SK-N-MC (cell line): ENCODE data around the gene LINC01488.

Source experiments
- DNase-seq: peaks from one replicate; pipeline ENCODE4 v3.0.0-alpha.2; 2011; ENCODE audit warnings: low read depth, low spot score
- H3K27ac ChIP-seq: fragments of 200-600 bp; sonication (generic); 2 replicates; pipeline ENCODE4 v1.5.1; 2016; ENCODE audit warnings: mixed run types
- H3K36me3 ChIP-seq: fragments of 200-600 bp; sonication (generic); 2 replicates; pipeline ENCODE4 v1.6.1; 2017; ENCODE audit warnings: antibody characterized with exemption, low read length, mixed read lengths; ENCODE audit not compliant: insufficient read depth
- H3K4me3 ChIP-seq: fragments of 200-600 bp; sonication (generic); 2 replicates; pipeline ENCODE4 v1.5.1; 2016
- H3K9ac ChIP-seq: fragments of 200-600 bp; sonication (generic); 2 replicates; pipeline ENCODE4 v1.8.0; 2017; ENCODE audit warnings: mixed run types, mixed read lengths; ENCODE audit not compliant: insufficient read length
- H3K9me3 ChIP-seq: fragments of 200-600 bp; sonication (generic); 2 replicates; pipeline ENCODE4 v1.6.1; 2017; ENCODE audit warnings: low read depth, mild to moderate bottlenecking, antibody characterized with exemption, low read length, moderate library complexity, mixed read lengths
- EZH2 ChIP-seq: fragments of 200-600 bp; sonication (generic); IDR thresholded peaks from one replicate; pipeline ENCODE4 v1.6.1; 2017; ENCODE audit warnings: antibody characterized with exemption
- FOXP2 ChIP-seq: optimal IDR thresholded peaks from 2 replicates; pipeline ENCODE3; 2011; ENCODE audit warnings: mild to moderate bottlenecking, moderate library complexity; ENCODE audit not compliant: insufficient read depth; ENCODE audit errors: extremely low read length, control extremely low read depth
- POLR2AphosphoS5 ChIP-seq: IDR thresholded peaks from 2 replicates; pipeline ENCODE4 v1.6.1; 2012; ENCODE audit warnings: mild to moderate bottlenecking, low read depth, low read length, borderline replicate concordance

LINC01488 gene

DNA sequence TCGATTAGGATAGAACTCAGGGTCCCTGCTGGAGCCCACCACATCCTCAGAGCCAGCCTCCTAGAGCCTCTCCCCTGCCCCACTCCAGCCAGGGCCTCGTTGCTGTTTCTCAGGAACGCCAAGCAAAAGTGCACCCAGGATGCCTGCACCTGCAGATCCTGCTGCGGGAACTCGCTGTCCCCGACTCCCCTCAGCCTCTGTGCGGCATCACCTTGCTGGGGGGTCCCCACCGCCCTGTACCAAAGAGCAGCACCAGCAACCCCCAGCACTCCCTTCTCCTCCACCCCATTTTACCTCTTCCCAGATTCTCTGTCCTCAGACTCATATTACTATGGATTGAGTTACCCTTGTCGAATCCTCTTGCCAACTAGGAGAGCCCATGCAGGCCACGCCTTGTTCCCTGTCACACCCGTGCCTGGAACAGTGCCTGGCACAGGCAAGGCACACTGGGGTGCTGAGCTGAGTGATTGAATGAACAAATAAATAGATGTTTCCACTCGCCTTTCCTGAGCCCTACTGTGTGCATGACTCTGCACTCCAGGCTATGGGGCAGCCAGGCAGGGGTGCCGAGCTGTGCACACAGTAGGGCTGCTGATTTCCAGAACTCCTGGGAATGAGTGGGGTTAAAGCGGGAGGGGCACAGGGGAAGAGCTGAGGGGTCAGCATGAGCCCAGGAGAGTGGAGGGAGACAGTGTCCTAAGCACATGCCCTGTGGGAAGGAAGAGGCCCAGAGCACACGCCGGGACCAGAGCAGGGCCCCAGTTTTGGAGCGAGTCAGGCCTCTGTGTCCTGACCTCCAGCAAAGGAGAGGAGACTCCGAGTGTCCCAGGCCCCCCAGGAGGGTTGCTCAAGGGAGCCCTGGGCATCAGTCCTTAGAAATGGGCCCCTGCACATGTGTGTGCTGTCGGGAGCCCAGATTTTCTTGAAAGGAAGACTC lies 44.3 kb downstream of the LINC01488 start:
- H3K9me3 ChIP-seq = no peaks in the 10 kb centered on the region
- DNase-seq = no peak
- no peak overlapping the region for H3K9ac ChIP-seq
- H3K27ac ChIP-seq = no peak overlapping the region
- TF ChIP-seq FOXP2 = no peak
- no peak for TF ChIP-seq POLR2AphosphoS5
- TF ChIP-seq EZH2 = no peak
- no peak overlapping the region for H3K4me3 ChIP-seq
- no peaks in the 10 kb centered on the region for H3K36me3 ChIP-seq

DNA sequence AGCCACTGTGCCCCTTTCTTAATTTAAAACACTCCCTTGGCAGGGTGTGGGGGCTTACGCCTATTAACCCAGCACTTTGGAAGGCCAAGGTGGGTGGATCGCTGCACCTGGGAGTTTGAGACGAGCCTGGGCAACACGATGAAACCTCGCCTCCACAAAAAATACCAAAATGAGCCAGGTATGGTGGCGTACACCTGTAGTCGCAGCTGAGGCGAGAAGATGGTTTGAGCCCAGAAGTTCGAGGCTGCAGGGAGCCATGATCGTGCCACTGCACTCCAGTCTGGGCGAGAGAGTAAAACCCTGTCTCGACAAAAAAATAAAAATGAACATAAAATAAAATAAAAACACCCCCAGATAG lies 45.0 kb downstream of the LINC01488 start:
- Histone ChIP-seq H3K36me3 (no peaks in the 10 kb centered on the region), H3K27ac (no peak overlapping the region), H3K4me3 (no peak overlapping the region), H3K9ac (no peak overlapping the region), H3K9me3 (no peaks in the 10 kb centered on the region)
- DNase-seq = no peak
- TF ChIP-seq EZH2 (no peak), FOXP2 (no peak), POLR2AphosphoS5 (no peak)

DNA sequence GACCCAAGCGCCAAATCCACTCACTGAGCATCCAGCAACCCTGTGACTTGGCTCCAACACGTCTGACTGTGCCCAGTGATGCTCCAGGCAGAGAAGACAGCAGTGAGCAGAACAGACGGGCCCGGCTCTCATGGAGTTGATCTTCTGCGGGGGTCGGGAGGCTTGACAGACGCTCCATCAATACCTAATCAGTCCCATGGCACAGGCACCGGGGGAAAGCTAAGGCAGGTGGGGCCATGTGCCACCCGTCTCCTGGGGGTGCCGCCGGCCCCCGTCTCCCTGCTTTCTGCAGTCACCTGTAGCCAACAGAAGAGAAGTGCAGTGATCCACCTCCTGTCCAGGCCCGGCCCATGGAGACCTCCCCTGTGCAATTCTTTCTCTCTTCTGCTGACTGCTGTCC lies 47.5 kb downstream of the LINC01488 start:
- H3K9me3 ChIP-seq = no peaks in the 10 kb centered on the region
- TF ChIP-seq FOXP2 = no peak
- TF ChIP-seq EZH2 = no peak
- TF ChIP-seq POLR2AphosphoS5 = no peak
- H3K36me3 ChIP-seq = no peaks in the 10 kb centered on the region
- DNase-seq = no peak
- H3K4me3 ChIP-seq = no peak overlapping the region
- no peak overlapping the region for H3K27ac ChIP-seq
- H3K9ac ChIP-seq = no peak overlapping the region

DNA sequence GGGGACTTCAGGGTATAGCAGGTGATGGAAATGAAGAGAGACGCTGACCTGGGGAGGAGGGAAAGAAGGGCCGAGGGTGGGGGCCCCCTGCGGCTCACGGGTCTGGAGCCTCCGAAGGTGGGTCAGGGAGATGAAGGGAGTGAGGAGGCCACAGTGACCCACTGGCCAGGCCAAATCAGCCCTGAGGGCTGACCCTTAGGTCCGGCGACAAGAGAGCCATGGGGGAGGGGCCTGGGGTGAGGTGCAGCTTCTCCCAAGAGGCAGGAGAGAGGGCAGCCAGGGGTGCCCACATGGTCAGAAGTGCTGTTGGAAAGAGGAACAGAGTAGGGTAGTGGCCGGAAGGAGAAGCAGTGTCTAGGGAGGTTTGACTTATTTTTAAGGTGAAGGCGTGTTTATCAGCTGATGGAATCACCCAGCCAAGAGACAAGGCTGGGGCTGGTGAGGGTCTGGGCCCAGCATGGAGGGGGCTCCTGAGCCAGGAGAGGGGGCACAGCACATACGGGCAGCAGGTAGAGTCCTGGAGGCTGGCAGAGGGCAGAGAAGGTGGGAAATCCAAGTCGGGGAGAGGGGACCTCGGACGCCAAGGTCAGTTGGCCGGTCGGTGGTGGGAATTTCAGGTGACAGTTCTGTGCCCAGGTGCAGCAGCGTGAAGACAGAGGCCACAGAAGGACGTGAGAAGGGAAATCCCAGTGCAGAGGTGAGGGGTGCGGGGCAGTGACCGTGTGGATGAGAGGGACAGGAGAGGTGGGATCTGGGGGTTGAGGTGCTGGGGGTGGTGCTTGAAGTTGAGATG lies 49.0 kb downstream of the LINC01488 start:
- H3K27ac ChIP-seq = no peak overlapping the region
- no peak overlapping the region for H3K4me3 ChIP-seq
- no peaks in the 10 kb centered on the region for H3K36me3 ChIP-seq
- no peak for DNase-seq
- no peak overlapping the region for H3K9ac ChIP-seq
- H3K9me3 ChIP-seq = no peaks in the 10 kb centered on the region
- no peak for TF ChIP-seq FOXP2

DNA sequence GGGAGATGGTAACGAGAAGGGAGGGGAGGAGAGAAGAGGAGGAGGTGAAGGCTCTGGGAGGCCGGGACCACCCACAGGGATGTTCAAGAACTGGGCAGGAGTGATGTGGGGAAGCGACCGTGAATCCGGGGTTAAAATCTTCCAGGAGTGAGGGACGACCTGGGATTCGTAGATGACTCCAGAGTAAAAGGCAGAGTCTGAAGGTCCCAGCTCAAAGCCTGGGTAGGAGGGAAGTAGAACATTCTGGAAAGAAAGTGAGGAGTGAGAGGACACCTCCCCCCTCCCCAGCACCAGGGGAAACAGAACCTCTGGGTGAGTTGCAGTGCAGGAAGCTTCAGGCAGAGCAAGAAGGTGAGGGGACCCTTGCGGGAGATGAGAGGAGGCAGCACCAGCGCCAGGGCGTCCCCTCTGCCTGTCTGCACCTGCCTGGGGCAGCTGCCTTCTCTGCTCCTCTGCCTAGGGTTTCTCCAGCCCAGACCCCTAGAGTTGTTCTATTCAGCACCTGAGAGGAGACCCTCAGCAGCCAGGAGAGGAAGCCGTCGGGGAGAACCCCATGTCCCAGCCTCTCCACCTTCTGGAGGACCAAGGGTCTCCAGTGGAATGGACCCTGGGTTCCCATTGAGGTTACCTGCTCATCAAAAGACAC lies 49.7 kb downstream of the LINC01488 start:
- no peaks in the 10 kb centered on the region for H3K9me3 ChIP-seq
- no peak for DNase-seq
- no peak overlapping the region for H3K27ac ChIP-seq
- no peak overlapping the region for H3K9ac ChIP-seq
- H3K4me3 ChIP-seq = no peak overlapping the region
- TF ChIP-seq EZH2 (no peak), POLR2AphosphoS5 (no peak), FOXP2 (no peak)
- no peaks in the 10 kb centered on the region for H3K36me3 ChIP-seq

DNA sequence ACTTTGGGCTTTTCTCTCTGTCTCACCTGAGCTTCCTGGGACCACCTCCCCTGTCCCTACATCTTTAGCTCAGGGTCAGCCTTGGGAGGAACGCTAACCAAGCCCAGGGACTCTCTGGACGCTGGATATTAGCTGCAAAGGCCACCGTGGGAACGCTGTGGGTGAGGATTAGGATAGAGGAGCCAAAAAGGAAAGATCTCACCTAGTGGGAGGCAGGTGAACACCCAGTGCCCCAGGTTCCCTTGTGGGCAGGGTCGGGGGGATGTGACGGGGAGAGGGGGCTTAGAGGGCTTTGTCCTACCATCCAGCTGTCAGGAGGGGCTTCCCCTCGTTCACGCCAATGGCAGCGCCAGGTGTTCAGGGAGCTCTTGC lies 50.2 kb downstream of the LINC01488 start:
- no peak for TF ChIP-seq POLR2AphosphoS5
- TF ChIP-seq FOXP2 = no peak
- no peak overlapping the region for H3K9ac ChIP-seq
- DNase-seq = no peak
- no peak overlapping the region for H3K27ac ChIP-seq
- no peak overlapping the region for H3K4me3 ChIP-seq
- H3K9me3 ChIP-seq = no peaks in the 10 kb centered on the region
- no peaks in the 10 kb centered on the region for H3K36me3 ChIP-seq

DNA sequence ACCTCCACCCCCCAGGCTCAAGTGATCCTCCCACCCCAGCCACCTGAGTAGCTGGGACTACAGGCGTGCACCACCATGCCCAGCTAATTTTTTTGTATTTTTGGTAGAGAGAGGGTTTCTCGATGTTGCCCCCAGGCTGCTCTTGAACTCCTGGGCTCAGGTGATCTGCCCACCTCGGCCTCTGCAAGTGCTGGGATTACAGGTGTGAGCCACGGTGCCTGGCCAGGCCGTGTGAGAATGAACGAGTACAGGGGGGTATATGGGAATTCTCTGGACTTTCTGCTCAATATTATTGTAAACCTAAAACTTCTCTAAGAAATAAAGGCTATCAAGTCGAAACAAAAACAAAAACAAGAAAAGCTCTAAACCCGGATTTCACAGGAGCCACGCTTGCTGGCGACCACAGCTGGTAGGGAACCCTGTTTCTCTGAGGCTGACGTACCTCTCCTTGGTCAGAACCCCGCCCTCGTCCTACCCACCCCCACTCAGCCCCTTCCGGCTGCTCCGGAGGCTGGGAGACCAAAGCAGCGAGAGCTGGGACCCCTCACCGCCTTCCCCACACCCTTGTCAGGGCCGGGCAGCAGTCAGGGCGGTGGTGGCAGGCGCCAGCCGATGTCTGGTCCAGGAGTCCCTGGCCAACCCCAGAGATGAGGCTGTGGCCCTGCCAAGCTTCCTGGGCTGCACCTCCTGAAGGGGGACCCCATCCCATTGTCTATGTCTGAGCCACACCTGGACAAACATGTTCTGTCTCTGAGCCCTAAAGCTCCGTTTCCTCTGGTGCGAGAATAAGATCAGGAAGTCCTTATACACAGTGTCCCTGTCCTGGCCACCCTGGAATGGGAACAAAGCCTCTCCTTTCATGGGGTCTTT lies 52.1 kb downstream of the LINC01488 start:
- no peaks in the 10 kb centered on the region for H3K36me3 ChIP-seq
- TF ChIP-seq POLR2AphosphoS5 (no peak), EZH2 (no peak), FOXP2 (no peak)
- H3K9me3 ChIP-seq = no peaks in the 10 kb centered on the region
- no peak overlapping the region for H3K27ac ChIP-seq
- DNase-seq = no peak
- H3K4me3 ChIP-seq = no peak overlapping the region
- H3K9ac ChIP-seq = no peak overlapping the region
